GM19328 (cell line): ENCODE results near the gene ZNF429.
"Not testable (repeated sequence)": the region's sequence is repeated elsewhere in the genome, so short reads cannot be mapped to it uniquely, and the experiment has no call there.

Experiments used
- ATAC-seq: cut with Tn5 transposase; IDR thresholded peaks from one replicate; pipeline ENCODE4 v1.9.1; 2021; ENCODE audit warnings: mild to moderate bottlenecking, moderate library complexity; ENCODE audit not compliant: unreplicated experiment

ZNF429 gene

GRCh38 chr19:21512609-21513008 lies 7.2 kb downstream of the ZNF429 start:
- ATAC-seq: not testable (repeated sequence)

- ATAC-seq: no peak
These were observed 8.2 kb downstream of the ZNF429 start for GRCh38 chr19:21513651-21514050.

GRCh38 chr19:21519488-21519887 lies 14.1 kb downstream of the ZNF429 start:
- ATAC-seq: no peak

GRCh38 chr19:21532904-21533303 lies 27.5 kb downstream of the ZNF429 start:
- ATAC-seq: no peak

GRCh38 chr19:21536741-21537290 lies 31.4 kb downstream of the ZNF429 start:
- ATAC-seq: not testable (repeated sequence)

GRCh38 chr19:21559444-21559843 lies 54.0 kb downstream of the ZNF429 start:
- ATAC-seq: no peak

GRCh38 chr19:21564406-21564805 lies 59.0 kb downstream of the ZNF429 start:
- ATAC-seq: no peak

- no peak for ATAC-seq
These were observed 60.7 kb downstream of the ZNF429 start for GRCh38 chr19:21566073-21566472.

- ATAC-seq: not testable (repeated sequence)
These were observed 62.4 kb downstream of the ZNF429 start for GRCh38 chr19:21567806-21568205.

GRCh38 chr19:21568816-21569493 lies 63.6 kb downstream of the ZNF429 start:
- no peak for ATAC-seq

- ATAC-seq: no peak
These were observed 64.1 kb downstream of the ZNF429 start for GRCh38 chr19:21569494-21569865.

GRCh38 chr19:21571316-21571715 lies 65.9 kb downstream of the ZNF429 start:
- no peak for ATAC-seq

- no peak for ATAC-seq
These were observed 69.2 kb downstream of the ZNF429 start for GRCh38 chr19:21574607-21575006.

- no peak for ATAC-seq
These were observed 71.1 kb downstream of the ZNF429 start for GRCh38 chr19:21576481-21576880.

GRCh38 chr19:21580101-21580500 lies 74.7 kb downstream of the ZNF429 start:
- no peak for ATAC-seq

- ATAC-seq: no peak
These were observed 75.4 kb downstream of the ZNF429 start for GRCh38 chr19:21580818-21581217.

GRCh38 chr19:21581646-21582240 lies 76.3 kb downstream of the ZNF429 start:
- no peak for ATAC-seq

- ATAC-seq: no peak
These were observed 79.1 kb downstream of the ZNF429 start for GRCh38 chr19:21584537-21584936.

- ATAC-seq: no peak
These were observed 80.0 kb downstream of the ZNF429 start for GRCh38 chr19:21585281-21585890.

- no peak for ATAC-seq
These were observed 81.1 kb downstream of the ZNF429 start for GRCh38 chr19:21586311-21587116.

- ATAC-seq: no peak
These were observed 81.7 kb downstream of the ZNF429 start for GRCh38 chr19:21587117-21587461.
